ENCODE results near the gene LRRC2.

LRRC2 gene

DNA sequence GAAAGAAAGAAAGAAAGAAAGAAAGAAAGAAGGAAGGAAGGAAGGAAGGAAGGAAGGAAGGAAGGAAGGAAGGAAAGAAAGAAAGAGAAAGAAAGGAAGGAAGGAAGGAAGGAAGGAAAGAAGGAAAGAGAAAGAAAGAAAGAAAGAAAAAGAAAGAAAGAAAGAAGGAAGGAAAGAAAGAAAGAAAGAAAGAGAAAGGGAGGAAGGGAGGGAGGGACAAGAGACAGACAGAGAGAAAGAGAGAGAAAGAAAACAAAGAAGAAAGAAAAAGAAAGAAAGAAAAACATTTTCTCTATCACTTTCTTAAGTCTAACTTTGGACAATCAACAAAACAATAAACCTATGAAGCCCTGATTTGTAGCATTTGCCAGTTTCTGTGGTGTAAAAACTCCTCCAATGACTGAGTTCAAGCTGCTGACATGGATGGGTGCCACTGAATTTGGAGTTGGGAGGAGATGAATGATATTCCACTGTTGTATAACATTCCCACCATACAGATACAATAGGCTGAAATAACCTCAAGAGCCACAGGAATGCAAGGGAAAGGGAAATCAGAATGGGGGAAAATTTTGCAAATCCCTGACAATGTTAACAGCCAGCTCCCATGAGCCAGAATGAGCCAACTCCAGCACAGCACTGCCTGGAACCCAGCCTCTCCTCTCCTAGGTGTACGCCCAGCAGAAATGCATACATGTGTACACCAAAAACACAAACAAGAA is 83.3 kb downstream of the LRRC2 start:
- peaks cover 23 to 57% of the 10 kb centered on the region in 2 experiments for H3K27me3 ChIP-seq (ENCODE audit: control insufficient read depth in 1 of 2, insufficient read depth in 1 of 2, low read length in 2 of 2)
- no peak overlapping the region for H3K18ac ChIP-seq (ENCODE audit: low read depth in 1 of 2, low read length in 2 of 2)
- no peak overlapping the region for H3K9ac ChIP-seq (ENCODE audit: low read length)
- H3K23ac ChIP-seq (ENCODE audit: low read length in 2 of 2): no peak overlapping the region
- H3K36me3 ChIP-seq (ENCODE audit: control insufficient read depth in 1 of 2, insufficient read depth in 2 of 2, low read depth in 1 of 2, low read length in 2 of 2): no peaks in the 10 kb centered on the region
- no peak overlapping the region for H2BK5ac ChIP-seq (ENCODE audit: low read depth, low read length, poor library complexity, severe bottlenecking)
- WGBS: no CpG with 5 or more reads among the region's 1 CpG
- H3K4ac ChIP-seq (ENCODE audit: low read depth in 1 of 2, low read length in 2 of 2): no peak overlapping the region
- H2BK120ac ChIP-seq (ENCODE audit: low read depth, low read length): no peak overlapping the region
- H3K4me3 ChIP-seq (ENCODE audit: insufficient read depth in 1 of 2, low read depth in 1 of 2, low read length in 2 of 2): no peak overlapping the region
- H3K79me1 ChIP-seq (replicated peaks; ENCODE audit: low read length, poor library complexity, severe bottlenecking): no peaks in the 10 kb centered on the region
- no peak overlapping the region for H3K14ac ChIP-seq (ENCODE audit: low read length in 2 of 2)
- no peaks in the 10 kb centered on the region for H3K9me3 ChIP-seq (ENCODE audit: control insufficient read depth, low read length)
- no peak overlapping the region for H2AFZ ChIP-seq (ENCODE audit: low read depth, low read length)
- no peak overlapping the region for H2BK15ac ChIP-seq (ENCODE audit: low read depth, poor library complexity, severe bottlenecking)
- peaks cover 4% of the 10 kb centered on the region for H3K4me1 ChIP-seq (ENCODE audit: control insufficient read depth, insufficient read depth, low read depth, low read length)
- H2AK5ac ChIP-seq (ENCODE audit: low read length, severe bottlenecking): no peak overlapping the region
- H2BK12ac ChIP-seq (ENCODE audit: low read length in 2 of 2): no peak overlapping the region
- H4K91ac ChIP-seq (ENCODE audit: low read length): no peak overlapping the region
- DNase-seq: no peak
- no peak overlapping the region for H4K8ac ChIP-seq (ENCODE audit: low read length)
- no peak overlapping the region for H3K27ac ChIP-seq (ENCODE audit: low read length, poor library complexity, severe bottlenecking)
- no peak overlapping the region for H3K4me2 ChIP-seq (ENCODE audit: low read length, poor library complexity, severe bottlenecking)

DNA sequence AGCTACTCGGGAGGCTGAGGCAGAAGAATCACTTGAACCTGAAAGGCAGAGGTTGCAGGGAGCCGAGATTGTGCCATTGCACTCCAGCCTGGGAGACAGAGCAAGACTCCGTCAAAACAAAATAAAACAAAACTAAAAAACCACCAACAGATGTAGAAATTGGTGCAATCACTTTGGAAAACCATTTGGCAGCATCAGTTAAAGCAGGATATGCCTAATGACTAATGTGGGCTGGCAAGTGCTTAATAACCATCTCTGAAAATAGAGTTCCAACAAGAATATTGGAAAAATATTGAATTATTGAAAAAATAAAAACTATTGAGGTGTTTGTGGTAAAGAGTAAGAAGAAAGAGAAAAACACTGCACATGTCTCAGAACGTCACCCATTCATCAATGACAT is 84.5 kb downstream of the LRRC2 start:
- Histone ChIP-seq H3K4ac (ENCODE audit: low read depth in 1 of 2, low read length in 2 of 2) (no peak overlapping the region), H3K4me1 (ENCODE audit: control insufficient read depth, insufficient read depth, low read depth, low read length) (peaks cover 4% of the 10 kb centered on the region), H3K9me3 (ENCODE audit: control insufficient read depth, low read length) (no peaks in the 10 kb centered on the region), H3K14ac (ENCODE audit: low read length in 2 of 2) (no peak overlapping the region), H2BK120ac (ENCODE audit: low read depth, low read length) (no peak overlapping the region), H3K23ac (ENCODE audit: low read length in 2 of 2) (no peak overlapping the region), H3K9ac (ENCODE audit: low read length) (no peak overlapping the region), H2BK5ac (ENCODE audit: low read depth, low read length, poor library complexity, severe bottlenecking) (no peak overlapping the region), H2AK5ac (ENCODE audit: low read length, severe bottlenecking) (no peak overlapping the region), H2BK12ac (ENCODE audit: low read length in 2 of 2) (no peak overlapping the region), H3K4me3 (ENCODE audit: insufficient read depth in 1 of 2, low read depth in 1 of 2, low read length in 2 of 2) (no peak overlapping the region), H3K18ac (ENCODE audit: low read depth in 1 of 2, low read length in 2 of 2) (no peak overlapping the region), H2AFZ (ENCODE audit: low read depth, low read length) (no peak overlapping the region), H2BK15ac (ENCODE audit: low read depth, poor library complexity, severe bottlenecking) (no peak overlapping the region), H3K4me2 (ENCODE audit: low read length, poor library complexity, severe bottlenecking) (no peak overlapping the region), H4K91ac (ENCODE audit: low read length) (no peak overlapping the region), H3K27me3 (ENCODE audit: control insufficient read depth in 1 of 2, insufficient read depth in 1 of 2, low read length in 2 of 2) (peaks cover 31 to 57% of the 10 kb centered on the region in 2 experiments), H4K8ac (ENCODE audit: low read length) (no peak overlapping the region), H3K36me3 (ENCODE audit: control insufficient read depth in 1 of 2, insufficient read depth in 2 of 2, low read depth in 1 of 2, low read length in 2 of 2) (no peaks in the 10 kb centered on the region), H3K27ac (ENCODE audit: low read length, poor library complexity, severe bottlenecking) (no peak overlapping the region), H3K79me1 (replicated peaks; ENCODE audit: low read length, poor library complexity, severe bottlenecking) (no peaks in the 10 kb centered on the region)
- 100% methylated on average over 3 of the region's 4 CpGs for WGBS
- no peak for DNase-seq

DNA sequence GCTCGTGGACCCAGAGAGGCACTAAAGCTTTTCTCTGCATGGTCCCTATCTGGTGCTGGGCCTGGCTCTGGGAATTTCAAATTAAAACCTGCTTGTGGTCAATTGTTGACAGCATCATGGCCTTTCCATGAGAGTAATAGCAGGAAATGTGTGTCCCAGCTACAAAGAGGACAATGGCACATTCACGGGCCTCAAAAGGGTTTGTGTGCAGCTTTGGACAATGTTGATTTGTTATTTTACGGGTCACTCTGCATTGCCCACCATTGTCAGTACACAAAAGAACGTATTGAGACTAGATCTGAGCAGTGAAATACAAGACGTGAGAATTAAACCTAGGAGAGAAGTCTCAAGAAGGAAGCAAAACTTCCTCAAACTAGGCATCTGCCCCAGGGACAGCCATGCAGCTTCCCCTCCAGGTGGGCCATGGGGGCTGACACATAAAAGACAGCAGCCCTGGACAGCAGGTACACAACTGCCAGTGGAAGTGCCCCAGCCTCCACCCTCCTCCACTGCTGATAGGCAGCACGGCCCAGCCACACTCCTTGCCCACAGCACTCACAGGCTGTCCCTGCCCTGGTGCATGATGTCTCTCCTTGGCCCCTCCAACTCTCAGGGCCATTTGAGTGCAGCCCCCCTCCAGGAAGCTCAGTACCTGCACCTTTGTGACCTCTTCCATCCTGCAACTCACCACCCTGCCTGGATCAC is 85.5 kb downstream of the LRRC2 start:
- no peak overlapping the region for H3K9ac ChIP-seq (ENCODE audit: low read length)
- H3K23ac ChIP-seq (ENCODE audit: low read length in 2 of 2): no peak overlapping the region
- H2AK5ac ChIP-seq (ENCODE audit: low read length, severe bottlenecking): no peak overlapping the region
- H3K18ac ChIP-seq (ENCODE audit: low read depth in 1 of 2, low read length in 2 of 2): no peak overlapping the region
- H2BK15ac ChIP-seq (ENCODE audit: low read depth, poor library complexity, severe bottlenecking): no peak overlapping the region
- H3K4me1 ChIP-seq (ENCODE audit: control insufficient read depth, insufficient read depth, low read depth, low read length): peaks cover 4% of the 10 kb centered on the region
- WGBS: 91% methylated on average over 6 of the region's 6 CpGs
- H3K27ac ChIP-seq (ENCODE audit: low read length, poor library complexity, severe bottlenecking): no peak overlapping the region
- no peak overlapping the region for H4K8ac ChIP-seq (ENCODE audit: low read length)
- H2AFZ ChIP-seq (ENCODE audit: low read depth, low read length): no peak overlapping the region
- no peaks in the 10 kb centered on the region for H3K79me1 ChIP-seq (replicated peaks; ENCODE audit: low read length, poor library complexity, severe bottlenecking)
- no peak overlapping the region for H3K4me3 ChIP-seq (ENCODE audit: insufficient read depth in 1 of 2, low read depth in 1 of 2, low read length in 2 of 2)
- H3K27me3 ChIP-seq (ENCODE audit: control insufficient read depth in 1 of 2, insufficient read depth in 1 of 2, low read length in 2 of 2): peaks cover 31 to 61% of the 10 kb centered on the region in 2 experiments
- no peak overlapping the region for H2BK120ac ChIP-seq (ENCODE audit: low read depth, low read length)
- H3K4ac ChIP-seq (ENCODE audit: low read depth in 1 of 2, low read length in 2 of 2): no peak overlapping the region
- H2BK12ac ChIP-seq (ENCODE audit: low read length in 2 of 2): no peak overlapping the region
- H3K36me3 ChIP-seq (ENCODE audit: control insufficient read depth in 1 of 2, insufficient read depth in 2 of 2, low read depth in 1 of 2, low read length in 2 of 2): no peaks in the 10 kb centered on the region
- H3K14ac ChIP-seq (ENCODE audit: low read length in 2 of 2): peak overlapping the region in 1 of 2 experiments; percentile 41
- H2BK5ac ChIP-seq (ENCODE audit: low read depth, low read length, poor library complexity, severe bottlenecking): no peak overlapping the region
- no peak overlapping the region for H4K91ac ChIP-seq (ENCODE audit: low read length)
- H3K9me3 ChIP-seq (ENCODE audit: control insufficient read depth, low read length): peaks cover 6% of the 10 kb centered on the region
- DNase-seq: no peak
- no peak overlapping the region for H3K4me2 ChIP-seq (ENCODE audit: low read length, poor library complexity, severe bottlenecking)

DNA sequence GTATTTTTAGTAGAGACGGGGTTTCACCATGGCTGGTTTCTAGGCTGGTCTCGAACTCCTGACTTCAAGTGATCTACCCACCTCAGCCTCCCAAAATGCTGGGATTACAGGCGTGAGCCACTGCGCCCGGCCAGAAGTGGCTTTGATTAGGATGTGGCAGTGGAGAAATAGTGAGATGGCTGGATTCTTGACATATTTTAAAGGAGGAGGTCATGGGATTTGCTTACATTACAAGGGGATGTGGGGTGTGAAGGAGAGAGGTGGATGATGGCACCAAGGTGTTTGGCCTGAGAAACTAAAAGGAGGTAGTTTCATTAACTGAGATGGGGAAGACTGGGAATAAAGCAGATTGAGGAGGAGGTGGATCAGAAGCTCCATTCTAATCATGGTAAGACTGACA is 86.4 kb downstream of the LRRC2 start:
- H3K36me3 ChIP-seq (ENCODE audit: control insufficient read depth in 1 of 2, insufficient read depth in 2 of 2, low read depth in 1 of 2, low read length in 2 of 2): no peaks in the 10 kb centered on the region
- H4K8ac ChIP-seq (ENCODE audit: low read length): no peak overlapping the region
- H3K14ac ChIP-seq (ENCODE audit: low read length in 2 of 2): no peak overlapping the region
- H3K18ac ChIP-seq (ENCODE audit: low read depth in 1 of 2, low read length in 2 of 2): no peak overlapping the region
- no peak overlapping the region for H2AFZ ChIP-seq (ENCODE audit: low read depth, low read length)
- H3K9me3 ChIP-seq (ENCODE audit: control insufficient read depth, low read length): peaks cover 14% of the 10 kb centered on the region
- no peak overlapping the region for H3K4ac ChIP-seq (ENCODE audit: low read depth in 1 of 2, low read length in 2 of 2)
- H2BK12ac ChIP-seq (ENCODE audit: low read length in 2 of 2): no peak overlapping the region
- H3K27me3 ChIP-seq (ENCODE audit: control insufficient read depth in 1 of 2, insufficient read depth in 1 of 2, low read length in 2 of 2): peaks cover 31 to 65% of the 10 kb centered on the region in 2 experiments
- no peak overlapping the region for H3K9ac ChIP-seq (ENCODE audit: low read length)
- no peak overlapping the region for H2BK120ac ChIP-seq (ENCODE audit: low read depth, low read length)
- no peak overlapping the region for H3K23ac ChIP-seq (ENCODE audit: low read length in 2 of 2)
- H4K91ac ChIP-seq (ENCODE audit: low read length): no peak overlapping the region
- H3K79me1 ChIP-seq (replicated peaks; ENCODE audit: low read length, poor library complexity, severe bottlenecking): no peaks in the 10 kb centered on the region
- no peak overlapping the region for H3K4me2 ChIP-seq (ENCODE audit: low read length, poor library complexity, severe bottlenecking)
- no peak overlapping the region for H3K27ac ChIP-seq (ENCODE audit: low read length, poor library complexity, severe bottlenecking)
- no peak overlapping the region for H3K4me3 ChIP-seq (ENCODE audit: insufficient read depth in 1 of 2, low read depth in 1 of 2, low read length in 2 of 2)
- no peak overlapping the region for H2BK15ac ChIP-seq (ENCODE audit: low read depth, poor library complexity, severe bottlenecking)
- no peak overlapping the region for H2AK5ac ChIP-seq (ENCODE audit: low read length, severe bottlenecking)
- WGBS: 88% methylated on average over 5 of the region's 5 CpGs
- no peak for DNase-seq
- peaks cover under 1% of the 10 kb centered on the region for H3K4me1 ChIP-seq (ENCODE audit: control insufficient read depth, insufficient read depth, low read depth, low read length)
- H2BK5ac ChIP-seq (ENCODE audit: low read depth, low read length, poor library complexity, severe bottlenecking): no peak overlapping the region
